DMS153 treated with DMSO at 0.1 percent for 48 hours (cell line): ENCODE measurements around the gene WBP2NL.
"Not testable (repeated sequence)": the region's sequence is repeated elsewhere in the genome, so short reads cannot be mapped to it uniquely, and the experiment has no call there.

Experiments
- DNase-seq: peaks from one replicate; lab custom pipeline; 2025; ENCODE audit not compliant: unreplicated experiment; lab: John Stamatoyannopoulos, UW

WBP2NL gene

GRCh38 chr22:42070517-42071422, 72.2 kb downstream of the WBP2NL start, which contains the start of gene NAGA:
TSS of gene NAGA (minus strand) at chr22:42070812. CDS start at chr22:42070297, 515 bp downstream.
- peak; percentile 92 for DNase-seq

GRCh38 chr22:42071508-42071907, 72.9 kb downstream of the WBP2NL start:
- DNase-seq: not testable (repeated sequence)

GRCh38 chr22:42072606-42073330, 74.2 kb downstream of the WBP2NL start:
- DNase-seq: no peak

GRCh38 chr22:42073621-42074041, 75.0 kb downstream of the WBP2NL start:
- no peak for DNase-seq

- no peak for DNase-seq
Measured at GRCh38 chr22:42074132-42074811, 75.7 kb downstream of the WBP2NL start, which contains the start of gene PHETA2. TSS of gene PHETA2 (plus strand) at chr22:42074248. CDS start at chr22:42077294, 3,046 bp downstream.

GRCh38 chr22:42074846-42075676, 76.5 kb downstream of the WBP2NL start:
- no peak for DNase-seq

GRCh38 chr22:42076764-42077485, 78.3 kb downstream of the WBP2NL start:
- DNase-seq: no peak

GRCh38 chr22:42077486-42078125, 79.0 kb downstream of the WBP2NL start:
- no peak for DNase-seq
